DMS114 treated with DMSO at 0.1 percent for 48 hours (cell line): ENCODE results near the gene LDAH.

ENCODE experiments used
- DNase-seq: peaks from one replicate; lab custom pipeline; 2025; ENCODE audit not compliant: unreplicated experiment; lab: John Stamatoyannopoulos, UW

Gene LDAH

GRCh38 chr2:20668871-20669475 lies 153.9 kb downstream of the LDAH start:
- DNase-seq, result no peak

DNA sequence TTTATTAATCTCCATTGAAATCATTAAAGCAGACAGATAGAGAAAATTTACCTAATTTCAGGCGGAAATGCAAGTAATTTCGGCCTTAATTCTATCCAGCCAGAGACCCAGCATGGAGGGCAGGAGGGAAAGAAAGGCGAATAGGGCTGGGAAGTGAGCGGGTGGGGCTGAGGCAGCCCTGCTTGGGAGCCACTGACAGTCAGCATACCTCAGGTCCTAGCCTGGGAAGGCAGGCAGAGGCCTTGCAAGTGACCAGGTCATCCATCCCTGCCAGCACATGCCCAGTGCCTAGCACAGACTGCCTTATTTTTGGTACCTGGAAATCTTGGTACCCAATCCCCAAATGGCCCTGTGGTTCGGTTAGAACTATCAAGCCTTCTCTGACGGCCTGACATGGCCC lies 154.4 kb downstream of the LDAH start:
- DNase-seq, result no peak

DNA sequence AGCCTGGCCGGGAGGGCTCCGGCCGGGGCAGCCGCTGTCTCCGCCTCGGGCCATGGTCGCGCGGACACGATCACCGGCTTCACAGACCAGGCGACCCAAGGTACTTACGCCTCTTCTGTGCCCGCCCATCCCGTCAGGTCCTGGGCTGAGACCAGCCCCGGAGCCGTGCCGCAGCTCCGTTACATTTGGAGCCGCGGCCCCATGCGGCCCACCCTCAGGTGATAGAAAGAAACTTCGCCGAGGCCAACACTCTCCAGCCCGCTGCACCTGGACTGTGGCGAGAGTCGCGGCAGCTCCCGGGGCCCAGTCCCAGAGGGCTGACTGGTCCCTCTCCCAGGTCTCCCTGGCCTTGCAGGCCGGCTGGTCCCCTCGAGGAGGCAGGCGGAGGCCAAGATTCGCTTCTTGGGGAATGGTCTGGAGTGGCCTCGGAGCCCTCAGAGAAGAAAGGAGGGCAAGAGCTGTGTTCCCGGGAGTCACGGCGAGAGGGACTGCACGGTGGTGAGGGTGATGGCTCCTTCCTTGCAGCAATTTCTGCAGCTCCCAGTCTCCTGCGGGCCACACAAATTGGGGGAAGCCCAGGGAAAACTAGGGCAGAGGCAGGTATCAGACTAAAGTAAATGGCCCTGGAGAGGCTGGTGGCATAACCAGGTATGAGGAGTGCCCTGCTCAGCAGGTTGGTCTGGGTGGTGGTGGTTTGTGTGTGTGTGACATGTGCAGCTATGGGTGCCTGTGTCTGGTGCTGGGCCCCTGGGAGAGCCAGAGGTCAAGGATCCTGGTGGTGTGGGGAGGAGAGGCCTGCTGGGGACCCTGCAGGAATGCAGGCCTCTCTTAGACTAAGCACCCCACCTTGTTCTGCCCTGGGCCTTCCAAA lies 155.1 kb downstream of the LDAH start:
- DNase-seq, result no peak

DNA sequence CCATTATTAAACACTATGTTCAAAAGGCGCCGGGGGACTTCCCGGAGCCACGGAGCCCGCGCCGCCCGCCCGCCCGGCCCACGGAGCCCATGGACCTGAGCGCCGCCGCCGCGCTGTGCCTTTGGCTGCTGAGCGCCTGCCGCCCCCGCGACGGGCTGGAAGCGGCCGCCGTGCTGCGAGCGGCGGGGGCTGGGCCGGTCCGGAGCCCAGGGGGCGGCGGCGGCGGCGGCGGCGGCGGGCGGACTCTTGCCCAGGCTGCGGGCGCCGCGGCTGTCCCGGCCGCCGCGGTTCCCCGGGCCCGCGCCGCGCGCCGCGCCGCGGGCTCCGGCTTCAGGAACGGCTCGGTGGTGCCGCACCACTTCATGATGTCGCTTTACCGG lies 155.8 kb downstream of the LDAH start:
- DNase-seq, result no peak

DNA sequence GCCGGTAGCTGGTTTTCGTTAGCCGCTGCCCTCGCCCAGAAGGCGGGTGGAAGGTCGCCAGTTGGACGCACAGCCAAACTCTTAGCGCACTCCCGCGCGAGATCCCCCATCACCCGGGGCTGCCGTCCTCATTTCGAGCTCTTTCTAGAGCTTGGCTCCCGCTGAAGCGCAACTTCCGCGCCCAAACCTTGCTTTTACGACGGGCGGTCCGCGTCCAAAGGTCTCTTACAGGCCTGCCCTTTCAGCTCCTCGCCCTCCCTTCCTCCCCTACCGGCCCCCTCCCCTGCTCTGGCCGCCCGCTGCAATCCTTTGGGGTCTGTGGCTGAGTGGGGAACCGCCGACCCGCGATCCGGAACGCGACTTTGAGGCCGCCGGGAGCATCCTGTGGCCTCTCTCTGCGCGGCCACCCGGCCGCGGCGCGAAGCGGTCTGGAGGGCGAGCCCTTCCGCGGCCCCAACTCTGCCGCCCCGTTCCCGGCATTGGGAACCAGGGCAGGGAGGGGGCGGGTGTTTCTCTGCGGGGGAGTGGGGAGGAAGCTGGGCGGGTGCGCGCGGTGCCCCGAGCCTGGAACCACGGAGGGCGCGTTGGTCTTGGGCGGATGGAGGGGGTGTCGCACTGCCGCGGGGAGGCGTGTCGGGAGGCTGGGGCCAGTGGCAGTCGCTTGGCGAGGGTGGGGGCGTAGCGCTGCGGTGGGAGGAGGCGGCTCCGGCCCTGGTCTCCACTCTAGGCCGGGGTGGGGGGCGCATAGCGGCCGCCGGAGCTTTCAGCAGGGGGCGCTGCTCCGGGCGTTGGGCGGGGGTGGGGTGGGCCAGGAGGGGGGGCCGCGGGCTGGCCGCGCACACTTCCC lies 156.4 kb downstream of the LDAH start, which contains the start of gene GDF7:
Gene GDF7, plus strand, starts transcription at position 841 of the 847 bp plus-strand sequence. CDS start 96 bp downstream, outside the sequence.
- peak; percentile 6 for DNase-seq

- no peak for DNase-seq
These were observed 156.9 kb downstream of the LDAH start for GRCh38 chr2:20666005-20666303.

DNA sequence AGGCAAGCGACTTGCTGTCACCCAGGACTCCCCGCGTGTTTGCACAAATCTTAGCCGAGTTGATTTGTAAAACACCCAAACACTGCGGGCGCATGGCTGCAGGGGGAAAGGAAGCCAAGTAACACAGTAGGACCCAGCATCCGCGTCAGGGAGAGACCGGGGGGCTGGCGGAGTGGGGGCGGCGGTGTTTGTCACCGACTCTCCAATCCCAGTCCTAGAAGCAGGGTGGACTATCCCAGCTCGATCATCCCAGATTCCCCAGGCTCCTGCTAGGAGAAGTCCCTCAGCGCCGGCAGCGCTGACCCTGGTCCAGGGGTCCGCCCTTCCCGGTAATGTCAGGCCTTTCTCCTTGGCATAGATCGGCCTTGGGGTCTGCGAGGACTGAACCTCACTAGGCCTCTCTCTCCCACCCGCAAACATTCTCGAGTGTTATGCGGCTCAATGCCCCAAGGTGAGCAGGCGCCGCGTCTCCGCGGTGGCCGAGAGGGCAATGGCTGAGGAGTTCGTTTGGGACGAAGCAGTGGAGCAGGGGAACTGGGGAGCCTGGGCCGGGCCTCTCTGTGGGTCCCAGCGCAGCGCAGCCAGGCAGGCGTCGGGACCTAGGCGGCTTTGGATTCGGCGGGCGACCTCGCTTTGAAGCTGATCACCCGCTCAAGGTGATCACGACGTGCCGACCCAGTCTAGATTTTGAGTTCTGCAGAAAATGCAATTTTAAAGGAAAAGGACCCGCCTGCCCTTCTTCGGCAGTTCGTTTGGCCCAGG lies 157.5 kb downstream of the LDAH start:
- DNase-seq, result no peak

DNA sequence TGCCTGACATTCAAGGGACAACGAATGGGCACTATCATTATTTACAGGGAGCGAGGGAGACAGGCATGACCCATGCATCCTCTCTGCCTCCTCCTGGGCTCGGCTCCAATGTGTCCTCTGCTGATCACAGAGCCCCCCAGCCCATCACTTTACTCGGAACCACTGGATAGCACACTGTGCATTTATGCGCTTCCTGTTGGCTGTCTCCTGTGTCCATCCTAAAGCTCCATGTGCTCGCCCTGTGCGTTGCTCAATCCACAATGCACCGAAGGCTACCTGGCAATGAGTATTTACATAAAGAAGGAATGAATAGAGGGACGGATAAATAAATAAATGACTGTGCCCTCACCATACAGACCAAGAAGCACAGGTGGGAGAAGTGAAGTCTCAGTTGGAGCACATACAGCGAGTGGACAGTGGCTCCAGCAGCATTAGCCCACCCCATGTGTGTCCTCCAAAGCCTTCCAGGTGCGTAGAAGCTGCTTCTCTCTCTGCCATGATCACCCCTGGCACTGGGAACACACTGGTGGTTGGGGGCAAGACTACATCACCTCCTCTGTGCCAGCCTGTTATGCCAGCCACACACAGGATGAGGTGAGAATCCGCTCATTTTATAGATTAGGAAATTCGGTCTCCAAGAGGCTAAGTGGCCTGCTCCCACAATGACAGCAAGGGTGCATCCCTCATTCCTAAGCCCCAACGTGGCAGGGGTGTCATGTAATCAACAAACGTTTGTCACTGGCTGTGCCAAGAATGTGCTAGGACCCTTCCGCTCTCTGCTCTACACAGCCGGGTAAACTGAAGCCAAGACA lies 158.3 kb downstream of the LDAH start:
- no peak for DNase-seq

DNA sequence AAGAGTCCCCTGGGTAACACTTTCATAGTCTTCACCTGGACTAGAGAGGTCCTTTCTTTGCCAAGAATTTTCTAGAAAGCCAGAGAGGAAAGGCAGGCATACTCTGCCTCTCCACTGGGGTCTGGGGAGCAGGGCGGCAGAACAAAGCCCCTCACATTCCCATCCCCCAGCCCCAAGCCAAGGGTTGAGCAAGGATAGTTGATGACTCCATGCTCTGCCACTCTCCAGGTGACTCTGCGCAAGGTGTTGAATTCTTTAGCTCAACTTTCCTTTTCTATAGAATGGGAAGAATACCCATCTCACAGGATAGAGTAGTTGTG lies 158.9 kb downstream of the LDAH start:
- DNase-seq, result no peak

DNA sequence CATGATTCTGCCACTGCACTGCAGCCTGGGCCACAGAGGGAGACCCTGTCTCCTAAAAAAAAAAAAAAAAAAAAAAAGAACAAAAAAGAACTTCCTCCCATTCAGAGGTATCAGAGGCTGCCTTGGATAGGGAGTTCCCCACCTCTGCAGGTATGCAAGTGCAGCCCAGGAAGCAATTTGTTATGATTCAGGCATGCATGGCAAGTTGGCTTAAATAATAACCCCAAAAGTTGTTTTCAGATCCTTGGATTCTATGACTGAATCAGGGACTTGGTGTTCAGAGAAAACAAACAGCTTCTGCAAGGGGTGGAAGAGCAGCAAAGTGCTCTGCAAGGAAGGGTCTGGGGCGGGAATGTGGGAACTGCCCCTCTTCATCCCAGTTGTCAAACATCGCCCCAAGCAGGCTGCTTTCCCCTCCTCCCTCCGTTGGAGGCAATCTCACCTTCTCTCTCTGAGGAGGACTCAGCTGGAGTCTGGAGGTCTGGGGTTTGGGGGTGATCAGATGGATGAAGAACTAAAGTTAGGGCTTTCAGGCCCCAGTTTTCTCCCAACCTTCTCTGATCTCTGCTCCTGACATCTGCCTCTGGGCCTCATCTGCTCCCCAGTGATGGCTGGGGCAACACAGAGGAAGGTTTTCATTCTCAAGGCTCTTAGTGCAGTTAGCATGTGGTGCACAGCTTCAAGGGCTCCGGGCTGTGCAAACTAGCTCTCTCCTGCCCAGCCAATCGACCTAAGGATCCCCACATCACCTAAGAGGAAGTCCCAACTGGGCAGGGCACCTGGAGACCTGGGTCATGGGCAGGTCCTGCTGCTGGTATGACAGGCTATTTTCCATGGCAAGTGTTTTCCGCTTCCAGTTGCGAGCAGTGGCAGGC lies 159.5 kb downstream of the LDAH start:
- no peak for DNase-seq

- no peak for DNase-seq
These were observed 160.5 kb downstream of the LDAH start for GRCh38 chr2:20662308-20662937.

DNA sequence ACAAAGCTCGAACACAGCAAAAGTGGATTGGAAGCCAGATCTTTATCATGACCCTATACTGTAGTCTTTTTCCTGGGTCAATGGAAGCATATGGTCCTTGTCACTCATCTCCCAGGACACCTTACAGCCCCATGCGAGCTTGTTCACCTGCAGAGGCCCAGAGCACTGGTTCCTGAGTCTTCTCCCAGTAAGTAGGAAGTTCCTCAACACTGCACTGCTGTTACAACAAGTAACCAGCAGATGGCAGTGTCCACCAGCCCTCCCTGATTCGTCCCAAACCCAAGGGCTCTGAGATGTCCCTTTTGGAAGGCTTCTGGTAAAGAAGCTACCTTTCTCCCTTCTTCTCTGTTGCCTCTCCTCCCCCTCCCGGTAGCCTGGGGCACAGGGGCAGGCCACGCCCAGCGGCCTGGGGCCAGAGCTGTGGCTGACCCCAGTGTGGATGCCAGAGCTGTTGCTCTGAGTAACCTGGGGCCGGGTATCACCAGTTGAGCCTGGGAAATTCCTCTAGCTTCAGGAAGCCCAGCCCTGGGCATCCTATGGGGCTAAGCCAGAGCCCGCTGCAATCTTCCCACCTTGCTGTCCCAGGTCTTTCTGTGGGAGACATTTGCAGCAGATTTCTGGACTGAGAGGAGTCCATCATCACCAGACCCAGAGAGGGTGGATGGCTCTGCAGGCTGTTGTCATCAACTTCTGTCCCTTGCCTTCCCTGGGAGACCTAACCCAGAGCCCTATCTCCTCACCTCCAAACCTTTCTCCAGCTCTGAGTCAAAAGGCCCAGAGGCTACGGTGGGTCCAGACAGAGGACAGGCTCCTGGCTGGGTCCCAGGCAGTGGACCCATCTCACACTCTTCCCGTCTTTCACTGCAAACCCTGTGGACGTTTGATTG lies 161.2 kb downstream of the LDAH start:
- peak; percentile 60 for DNase-seq

- DNase-seq, result no peak
These were observed 162.1 kb downstream of the LDAH start for GRCh38 chr2:20660506-20661420.

- DNase-seq, result no peak
These were observed 165.2 kb downstream of the LDAH start for GRCh38 chr2:20657522-20658235.

- DNase-seq, result no peak
These were observed 166.3 kb downstream of the LDAH start for GRCh38 chr2:20656561-20656960.

GRCh38 chr2:20654535-20654813 lies 168.4 kb downstream of the LDAH start:
- DNase-seq, result no peak
